OCI-M2 (cell line): ENCODE results near the gene ARHGAP33.
"Not testable (repeated sequence)": the region's sequence is repeated elsewhere in the genome, so short reads cannot be mapped to it uniquely, and the experiment has no call there.

Source experiments
- DNase-seq: peaks from one replicate; lab custom pipeline; 2025; ENCODE audit not compliant: unreplicated experiment; lab: John Stamatoyannopoulos, UW

Gene ARHGAP33

DNA sequence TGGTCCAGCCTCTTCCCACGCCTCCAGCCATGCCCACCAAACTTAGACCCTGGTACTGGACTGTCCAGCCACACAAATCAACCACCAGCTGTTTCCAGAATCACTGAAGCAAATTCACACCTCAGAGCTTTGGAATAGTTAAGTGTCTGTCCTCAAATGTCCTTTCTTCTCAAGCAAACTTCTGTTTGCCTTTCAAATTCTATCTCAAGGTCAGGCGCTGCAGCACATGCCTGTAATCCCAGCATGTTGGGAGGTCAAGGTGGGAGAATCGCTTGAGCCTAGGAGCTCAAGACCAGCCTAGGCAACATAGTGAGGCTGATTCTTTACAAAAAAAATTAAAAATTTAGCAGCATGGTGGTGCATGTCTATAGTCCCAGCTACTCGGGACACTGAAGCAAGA is 56.7 kb downstream of the ARHGAP33 start:
- DNase-seq: no peak

GRCh38 chr19:35833972-35834371 is 58.6 kb downstream of the ARHGAP33 start:
- no peak for DNase-seq

- not testable (repeated sequence) for DNase-seq
Observed at GRCh38 chr19:35836096-35836495, 60.7 kb downstream of the ARHGAP33 start.
